ENCODE results near the gene SLC36A2. TPM values are rescaled to one million over a fixed set of nuclear protein-coding genes. Genes with fewer than 3 reads are reported as not detected.
"Not testable (repeated sequence)": the region's sequence is repeated elsewhere in the genome, so short reads cannot be mapped to it uniquely, and the experiment has no call there.

The SLC36A2 gene
- total RNA-seq, 1 experiment from 2014 or later: not detected

GRCh38 chr5:151326266-151326665 is 21.1 kb downstream of the SLC36A2 start:
- no peak for DNase-seq (ENCODE audit: low read depth)

GRCh38 chr5:151320481-151320880 is 26.9 kb downstream of the SLC36A2 start:
- no peak for DNase-seq (ENCODE audit: low read depth)

DNA sequence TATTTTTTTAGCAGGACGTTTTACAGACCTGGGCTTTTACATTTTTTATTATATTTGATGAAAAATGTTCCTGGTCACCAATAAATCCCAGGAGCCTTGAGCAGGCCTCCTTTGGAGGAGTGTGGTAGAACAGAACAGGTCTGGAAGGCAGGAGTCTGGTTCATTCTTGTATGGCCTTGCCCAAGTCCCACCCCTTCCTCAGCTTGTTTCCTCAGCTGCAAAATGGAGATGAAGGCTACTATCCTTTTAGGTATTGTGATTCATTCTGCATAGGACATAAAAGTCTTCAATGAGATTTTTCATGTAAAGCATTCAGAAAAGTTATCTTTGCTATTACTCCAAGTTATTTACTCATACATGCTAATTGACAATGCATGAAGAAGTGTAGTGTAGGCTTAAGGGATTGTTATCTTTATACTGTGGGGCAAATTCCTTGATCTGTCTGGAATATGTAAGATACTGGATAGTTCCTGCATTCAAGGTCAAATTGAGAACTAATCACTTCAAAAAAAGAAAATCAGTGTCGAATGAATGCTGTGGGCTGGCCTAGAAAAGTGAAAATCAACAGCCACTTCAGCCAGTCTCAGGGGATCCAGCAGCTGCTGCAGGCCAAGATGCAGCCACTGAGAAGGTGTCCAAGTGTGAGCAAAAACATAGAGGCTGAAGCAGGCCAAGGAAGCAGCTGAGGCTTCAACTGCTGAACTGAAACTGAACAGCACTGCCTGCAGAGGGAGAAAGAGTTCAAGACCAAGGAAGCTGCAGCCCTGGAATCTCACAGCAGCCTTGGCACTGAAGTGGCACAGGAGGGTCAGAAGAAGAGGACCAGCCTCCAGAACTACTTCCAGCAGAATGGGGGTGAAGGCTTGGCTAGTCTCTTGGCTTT is 28.3 kb downstream of the SLC36A2 start:
- peak; percentile 9 for DNase-seq (ENCODE audit: low read depth)

DNA sequence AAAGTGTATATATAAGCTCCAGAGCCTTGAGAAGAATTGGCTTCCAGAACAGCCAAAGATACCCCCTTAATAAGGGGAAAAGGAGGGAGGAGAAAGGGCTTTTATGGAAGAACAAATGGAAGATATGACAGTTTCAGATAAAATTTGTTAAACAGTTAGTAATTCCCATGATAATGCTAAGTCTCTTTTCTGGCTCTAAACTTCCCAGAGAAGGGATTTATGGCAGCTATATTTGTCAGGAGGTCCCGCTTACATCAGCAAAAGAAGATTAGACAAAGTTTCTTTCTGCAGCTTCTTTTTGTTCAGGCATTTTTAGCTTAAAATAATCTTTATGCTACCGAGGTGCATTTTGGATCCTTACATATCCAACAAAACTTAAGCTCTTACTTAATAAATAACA is 29.5 kb downstream of the SLC36A2 start:
- no peak for DNase-seq (ENCODE audit: low read depth)

DNA sequence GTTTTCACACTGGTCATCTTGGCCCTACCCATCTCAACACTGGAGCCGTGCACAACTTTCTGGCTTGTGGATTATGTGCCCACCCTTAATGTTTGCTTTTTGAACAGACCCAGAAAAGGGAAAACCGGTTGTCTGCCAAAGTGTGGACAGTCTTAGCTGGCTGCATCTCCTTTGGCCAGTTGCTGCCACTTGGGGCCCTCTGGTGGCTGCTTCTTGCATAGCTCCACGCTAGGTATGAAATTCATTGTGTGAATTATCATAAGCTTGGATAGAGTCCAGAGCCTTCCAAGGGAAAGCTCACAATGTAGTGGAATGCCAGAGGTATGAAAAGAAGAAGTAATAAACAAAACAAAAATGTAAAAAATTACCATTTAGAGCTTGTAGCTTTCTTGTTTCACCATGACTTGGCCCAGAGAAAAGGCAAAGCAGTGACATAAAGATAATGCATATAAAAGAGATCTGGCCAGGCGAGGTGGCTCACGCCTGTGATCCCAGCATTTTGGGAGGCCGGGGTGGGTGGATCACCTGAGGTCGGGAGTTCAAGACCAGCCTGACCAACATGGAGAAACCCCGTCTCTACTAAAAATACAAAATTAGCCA is 31.3 kb downstream of the SLC36A2 start:
- peak; percentile 48 for DNase-seq (ENCODE audit: low read depth)

GRCh38 chr5:151313357-151313756 is 34.0 kb downstream of the SLC36A2 start:
- DNase-seq (ENCODE audit: low read depth): no peak

- no peak for DNase-seq (ENCODE audit: low read depth)
Measured at GRCh38 chr5:151312756-151313324, 34.5 kb downstream of the SLC36A2 start.

DNA sequence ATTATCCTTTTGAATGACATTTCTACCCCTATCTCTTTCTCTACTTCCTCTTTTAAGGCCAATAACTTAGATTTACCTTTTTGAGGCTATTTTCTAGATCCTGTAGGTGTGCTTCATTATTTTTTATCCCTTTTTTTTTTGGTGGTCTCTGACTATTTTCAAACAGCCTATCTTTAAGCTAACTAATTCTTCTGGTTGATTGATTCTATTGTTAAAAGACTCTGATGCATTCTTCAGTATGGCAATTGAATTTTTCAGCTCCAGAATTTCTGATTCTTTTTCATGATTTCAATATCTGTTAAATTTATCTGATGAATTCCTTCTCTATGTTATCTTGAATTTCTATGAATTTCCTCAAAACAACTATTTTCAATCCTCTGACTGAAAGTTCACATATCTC is 36.4 kb downstream of the SLC36A2 start:
- no peak for DNase-seq (ENCODE audit: low read depth)

DNA sequence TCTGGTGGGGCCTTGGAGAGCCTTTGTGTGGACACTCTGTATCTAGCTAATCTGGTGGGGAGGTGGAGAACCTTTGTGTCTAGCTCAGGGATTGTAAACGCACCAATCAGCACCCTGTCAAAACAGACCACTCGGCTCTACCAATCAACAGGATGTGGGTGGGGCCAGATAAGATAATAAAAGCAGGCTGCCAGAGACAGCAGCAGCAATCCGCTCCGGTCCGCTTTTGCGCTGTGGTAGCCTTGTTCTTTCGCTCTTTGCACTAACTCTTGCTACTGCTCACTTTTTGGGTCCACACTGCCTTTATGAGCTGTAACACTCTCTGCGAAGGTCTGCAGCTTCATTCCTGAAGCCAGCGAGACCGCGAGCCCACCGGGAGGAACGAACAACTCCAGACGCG is 37.5 kb downstream of the SLC36A2 start:
- not testable (repeated sequence) for DNase-seq (ENCODE audit: low read depth)

- not testable (repeated sequence) for DNase-seq (ENCODE audit: low read depth)
Measured at GRCh38 chr5:151309266-151309665, 38.1 kb downstream of the SLC36A2 start.

- no peak for DNase-seq (ENCODE audit: low read depth)
Measured at GRCh38 chr5:151303666-151304065, 43.7 kb downstream of the SLC36A2 start, which contains the start of gene SLC36A3. Gene SLC36A3 (minus strand): TSS chr5:151303766. CDS start chr5:151303354, 412 bp downstream.

DNA sequence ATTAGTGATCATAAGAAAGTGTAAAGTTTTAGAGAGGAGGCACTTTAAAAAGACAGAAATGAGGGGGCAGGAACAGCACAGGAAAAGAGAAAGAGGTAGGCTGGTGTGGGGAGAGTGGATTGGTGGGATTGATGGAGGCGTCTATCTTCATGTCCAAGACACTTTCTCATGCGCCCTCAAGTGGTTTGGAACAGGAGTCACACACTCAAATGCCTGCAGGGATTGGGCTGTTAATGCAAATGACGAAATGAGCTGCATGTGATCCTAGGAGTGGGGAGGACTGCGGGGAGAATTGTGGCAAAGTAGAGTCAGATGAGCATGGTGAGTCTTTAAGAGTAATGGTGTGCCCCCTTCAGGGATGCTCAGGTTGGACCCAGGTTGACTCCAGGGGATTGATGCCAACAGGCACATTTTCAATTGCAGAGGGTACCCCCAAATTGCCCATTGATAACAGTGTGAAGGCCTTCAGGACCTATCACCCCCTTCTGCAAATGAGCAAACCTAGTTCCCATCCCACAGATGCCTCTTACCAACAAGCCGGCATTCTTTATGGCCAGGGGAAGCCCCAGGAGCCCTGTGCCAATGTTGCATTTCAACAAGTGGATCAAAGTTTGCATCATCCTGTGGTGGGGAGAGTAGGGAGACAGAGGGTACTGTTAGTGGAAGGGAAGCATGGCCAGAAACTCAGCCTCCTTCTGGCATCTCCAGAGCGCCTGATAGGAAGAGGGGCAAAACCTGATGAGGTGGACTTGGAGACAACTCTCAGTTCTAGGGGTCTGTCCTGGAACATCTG is 49.1 kb downstream of the SLC36A2 start:
- peak; percentile 65 for DNase-seq (ENCODE audit: low read depth)

GRCh38 chr5:151296974-151297373 is 50.4 kb downstream of the SLC36A2 start:
- no peak for DNase-seq (ENCODE audit: low read depth)

- DNase-seq (ENCODE audit: low read depth): no peak
Measured at GRCh38 chr5:151296478-151296830, 50.9 kb downstream of the SLC36A2 start.

DNA sequence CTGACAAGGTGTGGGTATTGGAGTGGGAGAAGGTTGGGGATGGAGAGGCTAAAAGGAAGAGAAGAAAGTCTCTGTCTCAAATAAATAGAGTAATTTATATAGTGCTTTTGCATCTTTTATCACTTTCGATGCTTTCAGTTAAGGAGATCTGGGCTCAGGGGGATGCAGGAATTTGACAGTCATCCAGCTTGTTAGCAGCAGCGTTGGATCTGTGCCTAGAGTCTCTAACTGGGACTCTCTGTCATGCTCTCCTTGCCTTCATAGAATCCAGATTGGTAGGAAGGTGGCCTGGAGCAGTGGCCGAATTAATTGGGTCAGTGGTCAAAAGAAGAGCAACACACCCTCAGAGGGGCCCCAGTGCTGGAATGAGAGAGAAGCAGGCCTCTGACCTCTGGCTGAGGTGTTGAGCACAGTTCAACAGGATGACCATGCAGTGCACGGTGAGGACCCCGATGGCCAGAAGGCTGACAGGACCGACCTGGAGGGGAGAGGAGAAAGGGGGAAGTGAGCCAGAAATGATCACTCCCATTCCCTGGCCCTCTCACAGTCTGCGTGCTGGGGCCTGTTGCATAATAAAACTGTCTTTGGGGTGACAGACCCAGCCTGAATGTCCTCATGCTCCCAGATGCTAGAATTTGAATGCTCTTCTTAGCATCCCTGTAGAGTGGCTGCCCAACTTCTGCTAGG is 51.4 kb downstream of the SLC36A2 start:
- no peak for DNase-seq (ENCODE audit: low read depth)

- no peak for DNase-seq (ENCODE audit: low read depth)
Measured at GRCh38 chr5:151295138-151295537, 52.2 kb downstream of the SLC36A2 start.

DNA sequence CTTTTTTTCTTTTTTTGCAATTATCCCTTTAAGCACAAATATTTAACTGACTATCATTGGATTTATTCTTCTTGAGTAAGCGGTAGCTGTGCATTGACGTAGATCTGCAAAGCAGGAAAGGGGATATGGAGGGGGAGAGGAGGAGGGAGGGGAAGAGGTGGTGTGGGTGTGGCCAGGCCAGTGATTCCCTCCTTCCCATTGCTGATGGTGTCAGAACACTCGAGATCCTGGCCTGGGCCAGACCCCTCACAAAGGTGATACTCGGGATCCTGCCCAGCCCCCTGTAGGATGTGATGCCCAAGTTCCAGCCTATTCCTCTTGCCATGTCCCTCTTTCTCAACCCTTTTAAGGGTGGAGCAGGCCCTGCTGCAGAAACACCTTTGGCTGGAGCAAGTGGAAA is 53.7 kb downstream of the SLC36A2 start:
- DNase-seq (ENCODE audit: low read depth): no peak

GRCh38 chr5:151288180-151288579 is 59.2 kb downstream of the SLC36A2 start:
- DNase-seq (ENCODE audit: low read depth): no peak

GRCh38 chr5:151286246-151286645 is 61.1 kb downstream of the SLC36A2 start:
- no peak for DNase-seq (ENCODE audit: low read depth)

- DNase-seq (ENCODE audit: low read depth): no peak
Measured at GRCh38 chr5:151285683-151286082, 61.7 kb downstream of the SLC36A2 start.

DNA sequence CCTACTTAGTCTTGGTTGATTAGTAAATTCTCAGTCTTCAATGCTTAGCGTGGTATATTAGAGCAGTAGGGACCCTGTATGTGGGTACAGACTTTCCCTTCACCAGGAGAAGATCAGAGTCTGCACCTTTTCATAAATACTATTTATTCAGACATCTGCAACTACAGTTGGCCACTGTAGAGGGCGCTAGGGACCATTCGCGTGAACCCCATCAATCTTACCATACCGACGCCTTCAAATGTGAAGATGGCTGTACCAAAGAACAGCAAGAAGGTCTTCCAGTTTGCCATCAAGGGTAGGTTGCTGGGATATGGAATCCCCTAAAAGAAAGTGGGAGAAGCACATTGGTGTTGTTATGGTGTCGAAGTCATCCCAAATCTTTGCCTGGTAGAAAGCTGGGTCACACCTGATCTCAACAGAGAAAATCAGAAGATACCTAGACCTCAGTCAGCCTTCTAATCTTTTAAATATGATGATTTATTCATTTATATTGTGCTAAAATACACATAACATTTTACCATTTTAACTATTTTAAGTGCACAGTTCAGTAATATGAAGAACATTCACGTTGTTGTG is 62.9 kb downstream of the SLC36A2 start:
- no peak for DNase-seq (ENCODE audit: low read depth)
